HG03520 (cell line): ENCODE results near the gene FAR2.
"Not testable (repeated sequence)": the region's sequence is repeated elsewhere in the genome, so short reads cannot be mapped to it uniquely, and the experiment has no call there.

ENCODE experiments used
- ATAC-seq: cut with Tn5 transposase; IDR thresholded peaks from one replicate; pipeline ENCODE4 v1.9.1; 2021; ENCODE audit warnings: mild to moderate bottlenecking, moderate library complexity; ENCODE audit not compliant: unreplicated experiment

FAR2 gene

GRCh38 chr12:29273178-29273843 lies 124.2 kb downstream of the FAR2 start:
- ATAC-seq = no peak

GRCh38 chr12:29275834-29276233 lies 126.8 kb downstream of the FAR2 start:
- no peak for ATAC-seq

GRCh38 chr12:29277231-29277630 lies 128.2 kb downstream of the FAR2 start:
- ATAC-seq = no peak

- no peak for ATAC-seq
Observed at GRCh38 chr12:29278673-29279420, 129.8 kb downstream of the FAR2 start.

GRCh38 chr12:29281371-29282005 lies 132.4 kb downstream of the FAR2 start:
- no peak for ATAC-seq

GRCh38 chr12:29282031-29282816 lies 133.1 kb downstream of the FAR2 start:
- ATAC-seq = no peak

GRCh38 chr12:29283969-29284700 lies 135.1 kb downstream of the FAR2 start:
- ATAC-seq = no peak

GRCh38 chr12:29286081-29286790 lies 137.2 kb downstream of the FAR2 start:
- ATAC-seq = no peak

GRCh38 chr12:29287622-29288021 lies 138.5 kb downstream of the FAR2 start:
- no peak for ATAC-seq

GRCh38 chr12:29288031-29288430 lies 139.0 kb downstream of the FAR2 start:
- no peak for ATAC-seq

- ATAC-seq = not testable (repeated sequence)
Observed at GRCh38 chr12:29290475-29290874, 141.4 kb downstream of the FAR2 start.

- ATAC-seq = no peak
Observed at GRCh38 chr12:29291226-29291625, 142.1 kb downstream of the FAR2 start.

- ATAC-seq = no peak
Observed at GRCh38 chr12:29299633-29300032, 150.6 kb downstream of the FAR2 start.

GRCh38 chr12:29301114-29301513 lies 152.0 kb downstream of the FAR2 start:
- no peak for ATAC-seq

- no peak for ATAC-seq
Observed at GRCh38 chr12:29304388-29304787, 155.3 kb downstream of the FAR2 start.

GRCh38 chr12:29306266-29306665 lies 157.2 kb downstream of the FAR2 start:
- no peak for ATAC-seq

- ATAC-seq = no peak
Observed at GRCh38 chr12:29306682-29307081, 157.6 kb downstream of the FAR2 start.

- no peak for ATAC-seq
Observed at GRCh38 chr12:29309320-29309902, 160.3 kb downstream of the FAR2 start.

GRCh38 chr12:29310899-29311298 lies 161.8 kb downstream of the FAR2 start:
- no peak for ATAC-seq

GRCh38 chr12:29314416-29314815 lies 165.3 kb downstream of the FAR2 start:
- no peak for ATAC-seq
